Measurements from ENCODE around the gene PRIM1. TPM values are rescaled to one million over a fixed set of nuclear protein-coding genes. Genes with fewer than 3 reads are reported as not detected.

PRIM1 gene
- total RNA-seq, 1 experiment from 2014 or later, result 7.8 TPM

DNA sequence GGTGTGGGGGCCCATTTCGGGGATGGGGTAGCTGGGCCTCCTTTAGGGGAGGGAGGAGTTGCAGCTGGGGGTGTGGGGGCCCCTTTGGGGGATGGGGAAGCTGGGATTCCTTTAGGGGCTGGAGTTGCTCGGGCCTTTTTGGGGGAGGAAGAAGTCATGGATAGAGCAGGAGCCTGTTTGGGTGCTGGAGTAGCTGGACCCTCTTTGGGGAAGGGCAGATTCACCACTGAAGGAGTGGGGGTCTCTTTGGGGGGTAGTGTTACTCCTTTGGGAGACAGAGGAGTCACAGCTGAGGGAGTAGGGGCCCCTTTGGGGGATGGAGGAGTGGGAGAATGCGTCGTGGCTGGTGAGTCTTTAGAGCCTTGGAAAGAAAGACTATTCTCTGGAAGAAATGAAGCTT is 33.5 kb downstream of the PRIM1 start:
- intact Hi-C loops (cut with micrococcal nuclease), result no loop called here
- ChIA-PET CTCF (no interaction called here), POLR2A (interaction anchor here (0.6 to 1.0 kb wide), 2 partner anchors 20 to 32 kb away, joined by 3 to 4 read pairs; no protein-coding TSS in a partner anchor)
- H3K27ac Mint-ChIP-seq (ENCODE audit: low read depth, unreplicated experiment), result peak overlapping the region; percentile 20
- H3K27me3 Mint-ChIP-seq (ENCODE audit: insufficient read depth, unreplicated experiment), result no peaks in the 10 kb centered on the region
- H3K4me1 Mint-ChIP-seq (ENCODE audit: insufficient read depth, unreplicated experiment), result peaks cover 61% of the 10 kb centered on the region
- no peaks in the 10 kb centered on the region for H3K9me3 Mint-ChIP-seq (ENCODE audit: unreplicated experiment)
- H3K4me3 Mint-ChIP-seq (ENCODE audit: unreplicated experiment), result no peak overlapping the region
- H3K36me3 Mint-ChIP-seq (ENCODE audit: insufficient read depth, unreplicated experiment), result peaks cover 81% of the 10 kb centered on the region
- no TSS peak for BruUV-seq (replicated peaks)
- DNase-seq (ENCODE audit: unreplicated experiment), result no peak
- TF ChIP-seq, protein P1, sequence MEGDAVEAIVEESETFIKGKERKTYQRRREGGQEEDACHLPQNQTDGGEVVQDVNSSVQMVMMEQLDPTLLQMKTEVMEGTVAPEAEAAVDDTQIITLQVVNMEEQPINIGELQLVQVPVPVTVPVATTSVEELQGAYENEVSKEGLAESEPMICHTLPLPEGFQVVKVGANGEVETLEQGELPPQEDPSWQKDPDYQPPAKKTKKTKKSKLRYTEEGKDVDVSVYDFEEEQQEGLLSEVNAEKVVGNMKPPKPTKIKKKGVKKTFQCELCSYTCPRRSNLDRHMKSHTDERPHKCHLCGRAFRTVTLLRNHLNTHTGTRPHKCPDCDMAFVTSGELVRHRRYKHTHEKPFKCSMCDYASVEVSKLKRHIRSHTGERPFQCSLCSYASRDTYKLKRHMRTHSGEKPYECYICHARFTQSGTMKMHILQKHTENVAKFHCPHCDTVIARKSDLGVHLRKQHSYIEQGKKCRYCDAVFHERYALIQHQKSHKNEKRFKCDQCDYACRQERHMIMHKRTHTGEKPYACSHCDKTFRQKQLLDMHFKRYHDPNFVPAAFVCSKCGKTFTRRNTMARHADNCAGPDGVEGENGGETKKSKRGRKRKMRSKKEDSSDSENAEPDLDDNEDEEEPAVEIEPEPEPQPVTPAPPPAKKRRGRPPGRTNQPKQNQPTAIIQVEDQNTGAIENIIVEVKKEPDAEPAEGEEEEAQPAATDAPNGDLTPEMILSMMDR (IDR thresholded peaks at IDR 0.05; ENCODE audit: unreplicated experiment), result no peak

DNA sequence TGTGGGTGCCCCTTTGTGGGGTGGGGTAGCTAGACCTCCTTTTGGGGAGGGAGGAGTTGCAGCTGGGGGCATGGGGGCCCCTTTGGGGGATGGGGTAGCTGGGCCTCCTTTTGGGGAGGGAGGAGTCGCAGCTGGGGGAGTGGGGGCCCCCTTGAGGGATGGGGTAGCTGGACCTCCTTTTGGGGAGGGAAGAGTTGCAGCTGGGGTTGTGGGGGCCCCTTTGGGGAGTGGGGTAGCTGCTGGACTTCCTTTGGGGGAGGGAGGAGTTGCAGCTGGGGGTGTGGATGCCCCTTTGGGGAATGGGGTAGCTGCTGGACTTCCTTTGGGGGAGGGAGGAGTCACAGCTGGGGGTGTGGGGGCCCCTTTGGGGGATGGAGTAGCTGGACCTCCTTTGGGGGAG is 34.0 kb downstream of the PRIM1 start:
- ChIA-PET CTCF (interaction anchor here (0.6 to 1.2 kb wide), 2 partner anchors 22 to 270 kb away, joined by 3 to 4 read pairs; no protein-coding TSS in a partner anchor), POLR2A (interaction anchor here (0.6 to 2.3 kb wide), 3 partner anchors 20 to 32 kb away, joined by 3 to 17 read pairs (median 4); partner anchors contain the start of gene PTGES3)
- TF ChIP-seq, protein P1 (IDR thresholded peaks at IDR 0.05; ENCODE audit: unreplicated experiment), result no peak
- intact Hi-C loops (cut with micrococcal nuclease), result no loop called here
- H3K4me1 Mint-ChIP-seq (ENCODE audit: insufficient read depth, unreplicated experiment), result peaks cover 61% of the 10 kb centered on the region
- no peaks in the 10 kb centered on the region for H3K27me3 Mint-ChIP-seq (ENCODE audit: insufficient read depth, unreplicated experiment)
- no peak overlapping the region for H3K4me3 Mint-ChIP-seq (ENCODE audit: unreplicated experiment)
- H3K36me3 Mint-ChIP-seq (ENCODE audit: insufficient read depth, unreplicated experiment), result peaks cover 81% of the 10 kb centered on the region
- no peak for DNase-seq (ENCODE audit: unreplicated experiment)
- BruUV-seq (replicated peaks), result no TSS peak
- H3K9me3 Mint-ChIP-seq (ENCODE audit: unreplicated experiment), result no peaks in the 10 kb centered on the region
- no peak overlapping the region for H3K27ac Mint-ChIP-seq (ENCODE audit: low read depth, unreplicated experiment)

DNA sequence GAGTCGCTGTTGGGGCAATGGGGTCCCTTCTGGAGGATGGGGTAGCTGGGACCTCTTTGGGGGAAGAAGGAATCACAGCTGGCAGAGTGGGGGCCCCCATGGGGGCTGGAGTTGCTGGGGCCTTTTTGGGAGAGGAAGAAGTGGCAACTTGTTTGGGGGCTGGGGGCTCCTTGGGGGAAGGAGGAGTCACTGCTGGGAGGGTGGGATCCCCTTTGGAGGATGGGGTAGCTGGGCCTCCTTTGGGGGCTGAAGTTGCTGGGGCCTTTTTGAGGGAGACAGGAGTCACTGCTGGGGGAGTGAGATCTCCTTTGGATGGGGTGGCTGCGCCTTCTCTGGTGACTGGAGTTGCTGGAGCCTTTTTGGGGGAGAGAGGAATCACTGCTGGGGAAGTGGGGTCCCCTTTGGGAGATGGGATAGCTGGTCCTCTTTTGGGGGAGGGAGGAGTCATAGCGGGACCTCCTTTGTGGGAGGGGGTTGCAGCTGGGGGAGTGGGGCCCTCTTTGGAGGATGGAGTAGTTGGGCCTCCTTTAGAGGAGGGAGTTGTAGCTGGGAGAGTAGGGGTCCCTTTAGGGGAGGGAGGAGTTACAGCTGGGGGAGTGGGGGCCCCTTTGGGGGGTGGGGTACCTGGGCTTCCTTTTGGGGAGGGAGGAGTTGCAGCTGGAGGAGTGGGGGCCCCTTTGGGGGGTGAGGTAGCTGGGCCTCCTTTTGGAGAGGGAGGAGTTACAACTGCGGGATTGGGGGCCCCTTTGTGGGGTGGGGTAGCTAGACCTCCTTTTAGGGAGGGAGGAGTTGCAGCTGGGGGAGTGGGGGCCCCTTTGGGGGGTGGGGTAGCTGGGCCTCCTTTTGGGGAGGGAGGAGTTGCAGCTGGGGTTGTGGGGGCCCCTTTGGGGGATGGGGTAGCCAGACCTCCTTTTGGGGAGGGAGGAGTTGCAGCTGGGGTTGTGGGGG is 34.9 kb downstream of the PRIM1 start:
- Mint-ChIP-seq H3K4me1 (ENCODE audit: insufficient read depth, unreplicated experiment) (peaks cover 54% of the 10 kb centered on the region), H3K36me3 (ENCODE audit: insufficient read depth, unreplicated experiment) (peaks cover 81% of the 10 kb centered on the region), H3K27ac (ENCODE audit: low read depth, unreplicated experiment) (no peak overlapping the region), H3K9me3 (ENCODE audit: unreplicated experiment) (no peaks in the 10 kb centered on the region), H3K27me3 (ENCODE audit: insufficient read depth, unreplicated experiment) (no peaks in the 10 kb centered on the region), H3K4me3 (ENCODE audit: unreplicated experiment) (no peak overlapping the region)
- ChIA-PET CTCF (interaction anchor here (0.7 to 1.2 kb wide), 2 partner anchors 35 to 271 kb away, joined by 3 to 4 read pairs; no protein-coding TSS in a partner anchor), POLR2A (interaction anchor here (0.6 to 2.3 kb wide), 5 partner anchors 28 to 362 kb away, joined by 3 to 17 read pairs (median 3); partner anchors contain the start of genes NEMP1 and PTGES3)
- TF ChIP-seq, protein P1 (IDR thresholded peaks at IDR 0.05; ENCODE audit: unreplicated experiment), result no peak
- BruUV-seq (replicated peaks), result no TSS peak
- intact Hi-C loops (cut with micrococcal nuclease), result no loop called here
- DNase-seq (ENCODE audit: unreplicated experiment), result no peak

DNA sequence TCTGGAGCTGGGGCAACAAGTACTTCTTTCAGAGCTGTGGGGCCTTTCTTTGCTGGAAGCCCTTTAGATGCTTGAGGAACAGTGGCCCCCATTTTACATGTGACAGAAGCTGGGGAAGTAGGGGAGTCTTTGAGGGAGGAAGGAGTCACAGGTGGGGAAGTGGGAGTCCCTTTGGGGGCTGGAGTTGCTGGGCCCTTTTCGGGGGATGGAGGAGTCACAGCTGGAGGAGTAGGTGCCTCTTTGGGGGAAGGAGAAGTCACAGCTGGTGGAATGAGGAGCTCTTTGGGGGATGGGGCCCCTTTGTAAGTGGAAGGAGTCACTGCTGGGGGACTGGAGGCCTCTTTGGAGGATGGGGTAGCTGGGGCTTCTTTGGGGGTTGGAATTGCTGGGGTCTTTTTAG is 35.7 kb downstream of the PRIM1 start:
- no peaks in the 10 kb centered on the region for H3K27me3 Mint-ChIP-seq (ENCODE audit: insufficient read depth, unreplicated experiment)
- CTCF ChIA-PET, result no interaction called here
- intact Hi-C loops (cut with micrococcal nuclease), result no loop called here
- BruUV-seq (replicated peaks), result no TSS peak
- POLR2A ChIA-PET, result interaction anchor here (0.6 to 2.3 kb wide), 5 partner anchors 28 to 362 kb away, joined by 3 to 17 read pairs (median 3); partner anchors contain the start of genes NEMP1 and PTGES3
- H3K27ac Mint-ChIP-seq (ENCODE audit: low read depth, unreplicated experiment), result no peak overlapping the region
- TF ChIP-seq, protein P1 (IDR thresholded peaks at IDR 0.05; ENCODE audit: unreplicated experiment), result no peak
- no peak for DNase-seq (ENCODE audit: unreplicated experiment)
- peaks cover 46% of the 10 kb centered on the region for H3K4me1 Mint-ChIP-seq (ENCODE audit: insufficient read depth, unreplicated experiment)
- H3K4me3 Mint-ChIP-seq (ENCODE audit: unreplicated experiment), result no peak overlapping the region
- H3K36me3 Mint-ChIP-seq (ENCODE audit: insufficient read depth, unreplicated experiment), result peaks cover 81% of the 10 kb centered on the region
- no peaks in the 10 kb centered on the region for H3K9me3 Mint-ChIP-seq (ENCODE audit: unreplicated experiment)

Data from MCF 10A (cell line).